HFF-Myc (cell line): ENCODE results near the gene ADAMTS12.

Experiments
- DNase-seq: peaks from one replicate; pipeline ENCODE4 v3.0.0-alpha.2; 2011; ENCODE audit warnings: low read depth; ENCODE audit errors: extremely low read depth
- H3K4me3 ChIP-seq: replicated peaks from 2 replicates; pipeline ENCODE4 v1.5.1; 2011; ENCODE audit warnings: low read depth, mild to moderate bottlenecking, control low read depth, low read length
- CTCF ChIP-seq: IDR thresholded peaks from 2 replicates; pipeline ENCODE4 v1.5.1; 2012; ENCODE audit warnings: mild to moderate bottlenecking, low read depth, low read length, control low read depth; ENCODE audit errors: missing control alignments

Gene ADAMTS12

GRCh38 chr5:33501899-33502298 lies 389.9 kb downstream of the ADAMTS12 start:
- TF ChIP-seq CTCF = no peak
- H3K4me3 ChIP-seq = no peak overlapping the region
- DNase-seq = no peak

- TF ChIP-seq CTCF = no peak
- no peak for DNase-seq
- no peak overlapping the region for H3K4me3 ChIP-seq
These were observed 390.5 kb downstream of the ADAMTS12 start for GRCh38 chr5:33501260-33501659.

GRCh38 chr5:33494466-33494865 lies 397.3 kb downstream of the ADAMTS12 start:
- DNase-seq = no peak
- no peak for TF ChIP-seq CTCF
- H3K4me3 ChIP-seq = no peak overlapping the region

GRCh38 chr5:33491941-33492340 lies 399.8 kb downstream of the ADAMTS12 start:
- H3K4me3 ChIP-seq = no peak overlapping the region
- DNase-seq = no peak
- no peak for TF ChIP-seq CTCF

- H3K4me3 ChIP-seq = no peak overlapping the region
These were observed 401.6 kb downstream of the ADAMTS12 start for GRCh38 chr5:33490071-33490665.

GRCh38 chr5:33489481-33490067 lies 402.2 kb downstream of the ADAMTS12 start:
- H3K4me3 ChIP-seq = no peak overlapping the region
- no peak for TF ChIP-seq CTCF
- DNase-seq = no peak

More at GRCh38 chr5:33490071-33490665, 401.6 kb downstream of the ADAMTS12 start:
- DNase-seq = no peak
- TF ChIP-seq CTCF = no peak
